Ectodermal cell (in vitro differentiated cells): ENCODE measurements around the gene NAALADL1.

Experiments
- H3K27ac ChIP-seq: 2 replicates; pipeline ENCODE4 v1.7.0; 2013; ENCODE audit warnings: mild to moderate bottlenecking, low read depth, low read length; ENCODE audit not compliant: insufficient read depth, poor library complexity, severe bottlenecking
- H3K27me3 ChIP-seq: 2 replicates; pipeline ENCODE4 v1.7.0; 2013; ENCODE audit warnings: mild to moderate bottlenecking, low read length; ENCODE audit not compliant: insufficient read depth, control insufficient read depth, poor library complexity, severe bottlenecking
- H3K36me3 ChIP-seq: one replicate; pipeline ENCODE4 v1.7.0; 2013; ENCODE audit warnings: low read length; ENCODE audit not compliant: control insufficient read depth, insufficient read depth
- H3K4me1 ChIP-seq: one replicate; pipeline ENCODE4 v1.7.0; 2013; ENCODE audit warnings: low read length; ENCODE audit not compliant: control insufficient read depth, insufficient read depth
- H3K4me3 ChIP-seq: 2 replicates; pipeline ENCODE4 v1.7.0; 2013; ENCODE audit warnings: low read depth, low read length, control low read depth; ENCODE audit not compliant: insufficient read depth
- H3K9me3 ChIP-seq: 2 replicates; pipeline ENCODE4 v1.7.0; 2013; ENCODE audit warnings: mild to moderate bottlenecking, low read length, moderate library complexity; ENCODE audit not compliant: control insufficient read depth
- WGBS, 2 experiments: methylation state at CpG; one replicate each; pipeline ENCODE4 v1.1.7; 2013; ENCODE audit warnings: missing lambda C conversion rate in 2 of 2; 5-methylcytosine and 5-hydroxymethylcytosine counted together

NAALADL1 gene

GRCh38 chr11:65066805-65067291, 8.5 kb upstream of the NAALADL1 start:
- H3K4me3 ChIP-seq = no peak overlapping the region
- H3K4me1 ChIP-seq = no peaks in the 10 kb centered on the region
- WGBS, 2 experiments = 45 to 46% methylated on average over 4 of the region's 4 CpGs
- H3K36me3 ChIP-seq = no peaks in the 10 kb centered on the region
- no peaks in the 10 kb centered on the region for H3K9me3 ChIP-seq
- H3K27me3 ChIP-seq = no peaks in the 10 kb centered on the region
- no peak overlapping the region for H3K27ac ChIP-seq

GRCh38 chr11:65066315-65066714, 8.0 kb upstream of the NAALADL1 start:
- Histone ChIP-seq H3K27me3 (no peaks in the 10 kb centered on the region), H3K9me3 (no peaks in the 10 kb centered on the region), H3K4me1 (no peaks in the 10 kb centered on the region), H3K4me3 (no peak overlapping the region), H3K36me3 (no peaks in the 10 kb centered on the region), H3K27ac (no peak overlapping the region)
- WGBS, 2 experiments = 82 to 84% methylated on average over 11 of the region's 11 CpGs

- Histone ChIP-seq H3K9me3 (no peaks in the 10 kb centered on the region), H3K27me3 (no peaks in the 10 kb centered on the region), H3K4me3 (no peak overlapping the region), H3K4me1 (no peaks in the 10 kb centered on the region), H3K27ac (no peak overlapping the region), H3K36me3 (no peaks in the 10 kb centered on the region)
- 87 to 91% methylated on average over 7 of the region's 7 CpGs for WGBS, 2 experiments
These were observed 7.5 kb upstream of the NAALADL1 start for GRCh38 chr11:65065851-65066250.

- Histone ChIP-seq H3K9me3 (no peaks in the 10 kb centered on the region), H3K4me3 (no peak overlapping the region), H3K27ac (no peak overlapping the region), H3K27me3 (no peaks in the 10 kb centered on the region), H3K36me3 (no peaks in the 10 kb centered on the region), H3K4me1 (no peaks in the 10 kb centered on the region)
- 94 to 95% methylated on average over 4 of the region's 4 CpGs for WGBS, 2 experiments
These were observed 6.5 kb upstream of the NAALADL1 start for GRCh38 chr11:65064847-65065240.

- 92 to 94% methylated on average over 3 of the region's 3 CpGs for WGBS, 2 experiments
- H3K27ac ChIP-seq = no peak overlapping the region
- no peaks in the 10 kb centered on the region for H3K27me3 ChIP-seq
- H3K36me3 ChIP-seq = no peaks in the 10 kb centered on the region
- no peak overlapping the region for H3K4me3 ChIP-seq
- H3K4me1 ChIP-seq = no peaks in the 10 kb centered on the region
- H3K9me3 ChIP-seq = no peaks in the 10 kb centered on the region
These were observed 5.2 kb upstream of the NAALADL1 start for GRCh38 chr11:65063532-65063931.

DNA sequence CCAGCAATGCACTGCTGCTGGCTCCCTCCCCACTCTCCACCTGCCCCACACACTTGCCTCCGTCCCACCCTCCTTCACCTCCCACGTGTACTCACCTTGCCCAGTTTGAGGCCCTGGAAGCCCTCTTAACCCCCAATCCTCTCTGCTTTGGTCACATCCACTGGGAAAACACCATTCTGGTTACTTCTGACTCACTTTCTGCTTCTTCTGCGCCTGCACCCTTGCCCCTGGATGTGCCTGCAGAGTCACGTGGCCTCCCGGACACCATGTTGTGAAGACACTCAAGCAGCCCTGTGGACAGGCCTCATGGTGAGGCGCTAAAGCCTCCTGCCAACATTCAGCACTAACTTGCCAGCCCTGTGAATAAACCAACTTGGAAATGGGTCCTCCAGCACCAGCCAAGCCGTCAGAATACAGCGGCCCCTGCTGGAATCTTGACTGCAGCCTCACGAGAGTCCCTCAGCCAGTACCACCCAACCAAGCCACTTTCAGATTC, 2.6 kb upstream of the NAALADL1 start:
- Histone ChIP-seq H3K9me3 (no peaks in the 10 kb centered on the region), H3K27me3 (no peaks in the 10 kb centered on the region), H3K4me3 (no peak overlapping the region), H3K27ac (no peak overlapping the region), H3K36me3 (no peaks in the 10 kb centered on the region), H3K4me1 (no peaks in the 10 kb centered on the region)
- WGBS, 2 experiments = 64 to 75% methylated on average over 9 of the region's 9 CpGs

- no peaks in the 10 kb centered on the region for H3K27me3 ChIP-seq
- no peaks in the 10 kb centered on the region for H3K4me1 ChIP-seq
- H3K36me3 ChIP-seq = no peaks in the 10 kb centered on the region
- 87 to 88% methylated on average over 10 of the region's 10 CpGs for WGBS, 2 experiments
- H3K27ac ChIP-seq = no peak overlapping the region
- H3K4me3 ChIP-seq = no peak overlapping the region
- H3K9me3 ChIP-seq = no peaks in the 10 kb centered on the region
These were observed 1.8 kb upstream of the NAALADL1 start for GRCh38 chr11:65059959-65060824.

DNA sequence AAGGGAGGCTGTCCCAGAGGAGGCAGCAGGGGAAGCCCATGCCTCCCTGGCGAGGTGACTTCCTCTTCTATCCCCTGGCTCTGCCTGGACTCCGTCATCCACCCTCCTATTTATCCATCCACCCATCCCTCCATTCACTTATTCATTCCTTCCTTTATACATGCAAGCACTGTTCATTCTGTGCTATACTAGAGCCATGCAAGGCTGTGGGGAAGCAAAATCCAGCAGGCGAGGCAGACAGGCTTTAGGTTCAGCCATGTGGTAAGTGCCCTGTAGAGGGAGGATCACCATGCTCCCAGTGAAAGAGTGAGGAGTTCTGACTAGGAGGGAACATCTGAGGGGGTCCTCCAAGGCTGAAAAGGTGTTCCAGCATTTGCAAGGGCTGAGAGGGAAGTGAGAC, 1.2 kb upstream of the NAALADL1 start:
- no peaks in the 10 kb centered on the region for H3K9me3 ChIP-seq
- WGBS, 2 experiments = 79 to 86% methylated on average over 3 of the region's 3 CpGs
- no peaks in the 10 kb centered on the region for H3K27me3 ChIP-seq

GRCh38 chr11:65058012-65058411, 341 bp downstream of the NAALADL1 start:
- 85 to 86% methylated on average over 13 of the region's 13 CpGs for WGBS, 2 experiments
- Histone ChIP-seq H3K27me3 (no peaks in the 10 kb centered on the region), H3K27ac (no peak overlapping the region), H3K9me3 (no peaks in the 10 kb centered on the region), H3K4me3 (no peak overlapping the region), H3K4me1 (no peaks in the 10 kb centered on the region), H3K36me3 (no peaks in the 10 kb centered on the region)

More for the DNA sequence above, 1.2 kb upstream of the NAALADL1 start:
- Histone ChIP-seq H3K27ac (no peak overlapping the region), H3K4me1 (no peaks in the 10 kb centered on the region), H3K4me3 (no peak overlapping the region), H3K36me3 (no peaks in the 10 kb centered on the region)

DNA sequence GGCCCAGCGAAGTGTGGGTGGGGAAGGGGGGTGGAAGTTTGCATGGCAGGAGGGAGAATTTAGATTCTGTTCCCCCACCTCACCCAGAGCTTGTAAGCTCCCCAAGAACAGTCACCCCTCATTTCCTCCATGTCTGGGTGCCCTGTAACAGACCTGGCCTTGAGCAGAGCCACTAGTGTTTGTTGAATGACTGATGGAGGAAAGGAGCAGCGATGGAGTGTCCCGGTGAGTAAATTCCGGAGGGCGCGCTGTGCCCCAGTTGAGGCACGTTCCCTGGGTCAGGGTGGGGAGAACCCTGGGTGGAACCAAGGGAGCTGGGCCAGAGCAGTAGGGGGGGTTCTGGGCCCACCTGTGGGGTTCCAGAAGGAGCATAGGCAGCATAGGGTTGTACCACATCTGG, 827 bp downstream of the NAALADL1 start:
- no peaks in the 10 kb centered on the region for H3K4me1 ChIP-seq
- WGBS, 2 experiments = 94 to 95% methylated on average over 7 of the region's 7 CpGs
- H3K9me3 ChIP-seq = no peaks in the 10 kb centered on the region
- H3K27ac ChIP-seq = no peak overlapping the region
- no peak overlapping the region for H3K4me3 ChIP-seq
- no peaks in the 10 kb centered on the region for H3K27me3 ChIP-seq
- no peaks in the 10 kb centered on the region for H3K36me3 ChIP-seq
